ENCODE data around the gene BDKRB1.

DNA sequence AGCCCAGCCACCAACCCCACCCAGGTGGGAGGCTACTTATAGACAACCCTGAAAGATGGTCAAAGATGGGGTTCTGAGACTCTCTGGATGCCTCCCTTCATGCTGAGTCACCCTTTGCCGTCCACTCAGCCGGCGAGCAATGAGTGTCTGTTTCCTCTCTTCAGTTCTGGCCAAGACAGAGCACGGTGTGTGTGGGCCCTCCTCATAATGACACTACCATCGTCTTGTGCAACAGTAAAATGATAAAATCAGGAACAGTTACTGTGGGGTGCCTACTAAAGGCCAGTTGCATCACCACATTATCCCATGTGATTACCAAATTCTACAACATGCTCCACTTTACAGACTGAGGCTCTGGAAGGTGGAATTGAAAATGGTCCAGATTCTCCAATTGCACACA, 7.0 kb upstream of the BDKRB1 start:
- no peak for TF ChIP-seq POLR2A (IDR thresholded peaks at IDR 0.05)
- TF ChIP-seq EP300 (IDR thresholded peaks at IDR 0.05), result peak in 1 of 2 donors; percentile 66
- TF ChIP-seq, protein P1, sequence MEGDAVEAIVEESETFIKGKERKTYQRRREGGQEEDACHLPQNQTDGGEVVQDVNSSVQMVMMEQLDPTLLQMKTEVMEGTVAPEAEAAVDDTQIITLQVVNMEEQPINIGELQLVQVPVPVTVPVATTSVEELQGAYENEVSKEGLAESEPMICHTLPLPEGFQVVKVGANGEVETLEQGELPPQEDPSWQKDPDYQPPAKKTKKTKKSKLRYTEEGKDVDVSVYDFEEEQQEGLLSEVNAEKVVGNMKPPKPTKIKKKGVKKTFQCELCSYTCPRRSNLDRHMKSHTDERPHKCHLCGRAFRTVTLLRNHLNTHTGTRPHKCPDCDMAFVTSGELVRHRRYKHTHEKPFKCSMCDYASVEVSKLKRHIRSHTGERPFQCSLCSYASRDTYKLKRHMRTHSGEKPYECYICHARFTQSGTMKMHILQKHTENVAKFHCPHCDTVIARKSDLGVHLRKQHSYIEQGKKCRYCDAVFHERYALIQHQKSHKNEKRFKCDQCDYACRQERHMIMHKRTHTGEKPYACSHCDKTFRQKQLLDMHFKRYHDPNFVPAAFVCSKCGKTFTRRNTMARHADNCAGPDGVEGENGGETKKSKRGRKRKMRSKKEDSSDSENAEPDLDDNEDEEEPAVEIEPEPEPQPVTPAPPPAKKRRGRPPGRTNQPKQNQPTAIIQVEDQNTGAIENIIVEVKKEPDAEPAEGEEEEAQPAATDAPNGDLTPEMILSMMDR (IDR thresholded peaks at IDR 0.05), result no peak

Measured in tibial nerve (tissue), 4 donors.